Caco-2 (cell line): Measurements from ENCODE around the gene ZBED2. TPM values are rescaled to one million over a fixed set of nuclear protein-coding genes. Genes with fewer than 3 reads are reported as not detected.

Experiments used
- BruUV-seq: library from RNA; stranded (reverse); fragments of 400-500 nt; replicated peaks from 2 replicates; lab custom pipeline; 2021; lab: Mats Ljungman, UMichigan
- CTCF ChIA-PET: fragments of 300-600 bp; sonication (Branson Sonifier 250); formaldehyde crosslinking; loops from one replicate; lab custom pipeline; 2022; ENCODE audit warnings: antibody characterized with exemption; lab: Charles Lee
- POLR2A ChIA-PET: fragments of 300-600 bp; sonication (Branson Sonifier 250); formaldehyde crosslinking; loops from one replicate; lab custom pipeline; 2022; ENCODE audit warnings: antibody characterized with exemption; lab: Charles Lee
- DNase-seq, 2 experiments: peaks; one replicate each; pipeline versions ENCODE4 v3.0.0 to v3.0.0-alpha.2; 2020 to 2022
- H3K27me3 ChIP-seq: replicated peaks from 2 replicates; pipeline ENCODE4 v1.6.0; 2011; ENCODE audit warnings: low read length; ENCODE audit not compliant: control insufficient read depth, insufficient read depth
- H3K36me3 ChIP-seq: 2 replicates; pipeline ENCODE4 v1.5.1; 2011; ENCODE audit warnings: low read length; ENCODE audit not compliant: control insufficient read depth, insufficient read depth
- H3K4me1 ChIP-seq: fragments of 250-450 bp; sonication (Bioruptor Pico); 2 replicates; pipeline ENCODE4 v1.5.1; 2020; ENCODE audit warnings: mild to moderate bottlenecking
- H3K4me3 ChIP-seq: 2 replicates; pipeline ENCODE4 v1.5.1; 2011; ENCODE audit warnings: low read depth, mild to moderate bottlenecking, control low read depth, low read length
- H3K9me3 ChIP-seq: fragments of 250-450 bp; sonication (Bioruptor Pico); 2 replicates; pipeline ENCODE4 v1.5.1; 2020; ENCODE audit warnings: mild to moderate bottlenecking, moderate library complexity
- H3K27ac Mint-ChIP-seq: one replicate; pipeline ENCODE4 v1.8.0; 2022; ENCODE audit warnings: mixed read lengths; ENCODE audit not compliant: unreplicated experiment
- H3K27me3 Mint-ChIP-seq: one replicate; pipeline ENCODE4 v1.8.0; 2022; ENCODE audit warnings: mixed read lengths; ENCODE audit not compliant: insufficient read depth, unreplicated experiment
- H3K36me3 Mint-ChIP-seq: one replicate; pipeline ENCODE4 v1.8.0; 2022; ENCODE audit warnings: mild to moderate bottlenecking, mixed read lengths; ENCODE audit not compliant: insufficient read depth, unreplicated experiment
- H3K4me1 Mint-ChIP-seq: one replicate; pipeline ENCODE4 v1.8.0; 2022; ENCODE audit warnings: low read depth, mixed read lengths; ENCODE audit not compliant: unreplicated experiment
- H3K4me3 Mint-ChIP-seq: one replicate; pipeline ENCODE4 v1.8.0; 2022; ENCODE audit warnings: mild to moderate bottlenecking, moderate library complexity, mixed read lengths; ENCODE audit not compliant: unreplicated experiment
- H3K9me3 Mint-ChIP-seq: one replicate; pipeline ENCODE4 v1.8.0; 2022; ENCODE audit warnings: mixed read lengths; ENCODE audit not compliant: unreplicated experiment
- CTCF ChIP-seq, 2 experiments: fragments of 200-600 bp in 1 of 2; IDR thresholded peaks; 1 replicate in 1 of 2; 2 replicates in 1 of 2; pipeline versions ENCODE4 v1.5.1 to v1.8.0; 2011 to 2022; ENCODE audit warnings: antibody characterized with exemption in 1 of 2, control low read depth in 1 of 2, inconsistent platforms in 1 of 2, low read depth in 1 of 2, low read length in 1 of 2, mild to moderate bottlenecking in 1 of 2, moderate library complexity in 1 of 2; ENCODE audit not compliant: insufficient read depth in 1 of 2, severe bottlenecking in 1 of 2, unreplicated experiment in 1 of 2
- intact Hi-C: fragments of 100-400 bp; cut with micrococcal nuclease; formaldehyde crosslinking; loops from one replicate; pipeline ENCODE4 v1.10.0; 2022; ENCODE audit not compliant: unreplicated experiment
- total RNA-seq: library from RNA; stranded (reverse); gene quantifications from 2 replicates; pipeline ENCODE4 v1.2.3, GENCODE V29; 2022

The ZBED2 gene
- total RNA-seq, 1 experiment from 2014 or later = 0.20 TPM

- no peaks in the 10 kb centered on the region; the same call in none of the 2 replicates for H3K9me3 ChIP-seq
- H3K4me3 Mint-ChIP-seq = no peak overlapping the region
- no peaks in the 10 kb centered on the region for H3K27me3 ChIP-seq
- BruUV-seq = no TSS peak
- H3K36me3 ChIP-seq = no peaks in the 10 kb centered on the region
- H3K27ac Mint-ChIP-seq = no peak overlapping the region
- intact Hi-C loops = loop anchor here (1.0 kb wide), 1 partner anchor 44 kb away; no protein-coding TSS in a partner anchor
- H3K4me3 ChIP-seq = no peak overlapping the region
- TF ChIP-seq CTCF (IDR thresholded peaks at IDR 0.05; ENCODE audit: insufficient read depth in 1 of 2, low read depth in 1 of 2, low read length in 1 of 2, severe bottlenecking in 1 of 2, unreplicated experiment in 1 of 2) = peak; percentile 56 to 60
- ChIA-PET POLR2A (no interaction called here), CTCF (no interaction called here)
- no peaks in the 10 kb centered on the region for H3K36me3 Mint-ChIP-seq
- H3K9me3 Mint-ChIP-seq = no peaks in the 10 kb centered on the region
- peaks cover 6% of the 10 kb centered on the region for H3K27me3 Mint-ChIP-seq
- DNase-seq = peak; percentile 60 to 63
- no peaks in the 10 kb centered on the region for H3K4me1 ChIP-seq
- no peaks in the 10 kb centered on the region for H3K4me1 Mint-ChIP-seq
Observed at GRCh38 chr3:111621535-111621934, 26.4 kb upstream of the ZBED2 start.

GRCh38 chr3:111619833-111620232 is 24.7 kb upstream of the ZBED2 start:
- no peak for TF ChIP-seq CTCF (IDR thresholded peaks at IDR 0.05; ENCODE audit: insufficient read depth in 1 of 2, low read depth in 1 of 2, low read length in 1 of 2, severe bottlenecking in 1 of 2, unreplicated experiment in 1 of 2)
- H3K27ac Mint-ChIP-seq = no peak overlapping the region
- no peaks in the 10 kb centered on the region for H3K9me3 Mint-ChIP-seq
- POLR2A ChIA-PET = no interaction called here
- H3K36me3 Mint-ChIP-seq = no peaks in the 10 kb centered on the region
- H3K4me3 Mint-ChIP-seq = no peak overlapping the region
- intact Hi-C loops = no loop called here
- no peak for DNase-seq
- H3K4me1 Mint-ChIP-seq = no peaks in the 10 kb centered on the region
- H3K27me3 Mint-ChIP-seq = peaks cover 6% of the 10 kb centered on the region
- Histone ChIP-seq H3K4me1 (no peaks in the 10 kb centered on the region), H3K9me3 (no peaks in the 10 kb centered on the region; the same call in none of the 2 replicates), H3K4me3 (no peak overlapping the region), H3K36me3 (no peaks in the 10 kb centered on the region), H3K27me3 (no peaks in the 10 kb centered on the region)
- no TSS peak for BruUV-seq
- CTCF ChIA-PET = no interaction called here

- TF ChIP-seq CTCF (IDR thresholded peaks at IDR 0.05; ENCODE audit: insufficient read depth in 1 of 2, low read depth in 1 of 2, low read length in 1 of 2, severe bottlenecking in 1 of 2, unreplicated experiment in 1 of 2) = no peak
- Histone ChIP-seq H3K36me3 (no peaks in the 10 kb centered on the region), H3K27me3 (no peaks in the 10 kb centered on the region), H3K4me3 (no peak overlapping the region), H3K4me1 (no peaks in the 10 kb centered on the region), H3K9me3 (no peaks in the 10 kb centered on the region; the same call in none of the 2 replicates)
- Mint-ChIP-seq H3K9me3 (no peaks in the 10 kb centered on the region), H3K27ac (no peak overlapping the region), H3K27me3 (no peaks in the 10 kb centered on the region), H3K4me3 (no peak overlapping the region), H3K4me1 (no peaks in the 10 kb centered on the region), H3K36me3 (no peaks in the 10 kb centered on the region)
- ChIA-PET CTCF (no interaction called here), POLR2A (no interaction called here)
- intact Hi-C loops = no loop called here
- BruUV-seq = no TSS peak
- DNase-seq = no peak
Observed at GRCh38 chr3:111618945-111619344, 23.8 kb upstream of the ZBED2 start.
